Measurements from ENCODE around the gene CHRDL2. TPM values are rescaled to one million over a fixed set of nuclear protein-coding genes. Genes with fewer than 3 reads are reported as not detected.

The CHRDL2 gene
- total RNA-seq, 2 experiments from 2014 or later: not detected

GRCh38 chr11:74707602-74708510, 23.4 kb downstream of the CHRDL2 start:
- ChIA-PET POLR2A (interaction anchor here (0.5 kb wide), 1 partner anchor 885 kb away, joined by 3 read pairs; no protein-coding TSS in a partner anchor), CTCF (ENCODE audit: unreplicated experiment) (no interaction called here)
- H3K9me2 ChIP-seq (ENCODE audit: insufficient read depth, low read length): no peaks in the 10 kb centered on the region
- no peaks in the 10 kb centered on the region for H4K20me1 ChIP-seq (ENCODE audit: insufficient read depth, low read length)
- H3K4me2 ChIP-seq (ENCODE audit: low read length): no peak overlapping the region
- no peak overlapping the region for H3K27ac ChIP-seq (ENCODE audit: low read depth, low read length, poor library complexity, severe bottlenecking)
- no peak overlapping the region for H2AFZ ChIP-seq (ENCODE audit: low read length)
- no peaks in the 10 kb centered on the region for H3K9me3 ChIP-seq (ENCODE audit: low read length)
- intact Hi-C loops (cut with micrococcal nuclease; ENCODE audit: unreplicated experiment): no loop called here
- H3K36me3 ChIP-seq (ENCODE audit: insufficient read depth, low read length): no peaks in the 10 kb centered on the region
- H3K79me2 ChIP-seq (ENCODE audit: insufficient read depth, low read depth, low read length): no peaks in the 10 kb centered on the region
- BruUV-seq (replicated peaks): no TSS peak
- DNase-seq (ENCODE audit: low spot score): no peak
- no peak overlapping the region for H3K4me3 ChIP-seq (ENCODE audit: low read depth, low read length, poor library complexity, severe bottlenecking)
- no peak for TF ChIP-seq CTCF (conservative IDR thresholded peaks at IDR 0.05; ENCODE audit: low read length)
- no peak for TF ChIP-seq EZH2phosphoT487 (IDR thresholded peaks at IDR 0.05; ENCODE audit: borderline replicate concordance, low read depth, low read length)
- no peaks in the 10 kb centered on the region for H3K4me1 ChIP-seq (ENCODE audit: insufficient read depth, low read length, poor library complexity, severe bottlenecking)

- POLR2A ChIA-PET: no interaction called here
- CTCF ChIA-PET (ENCODE audit: unreplicated experiment): no interaction called here
- no TSS peak for BruUV-seq (replicated peaks)
Observed at GRCh38 chr11:74707182-74707581, 24.0 kb downstream of the CHRDL2 start.

More at GRCh38 chr11:74707182-74707581, 24.0 kb downstream of the CHRDL2 start:
- no peaks in the 10 kb centered on the region for H4K20me1 ChIP-seq (ENCODE audit: insufficient read depth, low read length)
- no peak overlapping the region for H3K4me2 ChIP-seq (ENCODE audit: low read length)
- H3K4me1 ChIP-seq (ENCODE audit: insufficient read depth, low read length, poor library complexity, severe bottlenecking): no peaks in the 10 kb centered on the region
- DNase-seq (ENCODE audit: low spot score): no peak
- no peaks in the 10 kb centered on the region for H3K79me2 ChIP-seq (ENCODE audit: insufficient read depth, low read depth, low read length)
- H3K9me2 ChIP-seq (ENCODE audit: insufficient read depth, low read length): no peaks in the 10 kb centered on the region
- no peaks in the 10 kb centered on the region for H3K9me3 ChIP-seq (ENCODE audit: low read length)
- H3K36me3 ChIP-seq (ENCODE audit: insufficient read depth, low read length): no peaks in the 10 kb centered on the region
- intact Hi-C loops (cut with micrococcal nuclease; ENCODE audit: unreplicated experiment): no loop called here
- H3K4me3 ChIP-seq (ENCODE audit: low read depth, low read length, poor library complexity, severe bottlenecking): no peak overlapping the region
- H2AFZ ChIP-seq (ENCODE audit: low read length): no peak overlapping the region
- TF ChIP-seq EZH2phosphoT487 (IDR thresholded peaks at IDR 0.05; ENCODE audit: borderline replicate concordance, low read depth, low read length): no peak
- no peak for TF ChIP-seq CTCF (conservative IDR thresholded peaks at IDR 0.05; ENCODE audit: low read length)
- H3K27ac ChIP-seq (ENCODE audit: low read depth, low read length, poor library complexity, severe bottlenecking): no peak overlapping the region
